GM08714 (cell line): ENCODE measurements around the gene ACTL10.
"Not testable (repeated sequence)": the region's sequence is repeated elsewhere in the genome, so short reads cannot be mapped to it uniquely, and the experiment has no call there.

Source experiments
- H3K4me3 ChIP-seq: fragments of 200-500 bp; sonication (Bioruptor generic); 2 replicates; pipeline ENCODE4 v1.5.1; 2014; ENCODE audit warnings: mild to moderate bottlenecking, low read length, inconsistent platforms
- ZNF274 ChIP-seq: IDR thresholded peaks from 2 replicates; pipeline ENCODE4 v1.6.1; 2012; ENCODE audit warnings: mild to moderate bottlenecking, low read depth, low read length

ACTL10 gene

DNA sequence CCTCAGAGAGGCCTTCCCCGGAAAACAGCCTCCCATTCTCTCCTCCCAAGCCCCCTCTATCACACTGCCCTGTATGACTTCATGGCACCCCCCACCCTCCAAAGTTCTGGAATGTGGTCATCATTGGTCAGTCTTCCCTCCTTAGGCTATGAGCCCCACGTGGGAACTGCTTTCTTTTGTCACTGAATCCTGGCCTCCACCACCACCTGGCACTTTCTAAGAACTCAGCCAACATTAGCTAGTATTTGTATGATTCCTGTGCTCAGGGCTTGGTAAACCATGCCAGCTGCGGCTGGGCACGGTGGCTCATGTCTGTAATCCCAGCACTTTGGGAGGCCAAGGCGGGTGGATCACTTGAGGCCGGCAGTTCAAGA, 27.9 kb downstream of the ACTL10 start:
- TF ChIP-seq ZNF274: no peak
- no peak overlapping the region for H3K4me3 ChIP-seq

DNA sequence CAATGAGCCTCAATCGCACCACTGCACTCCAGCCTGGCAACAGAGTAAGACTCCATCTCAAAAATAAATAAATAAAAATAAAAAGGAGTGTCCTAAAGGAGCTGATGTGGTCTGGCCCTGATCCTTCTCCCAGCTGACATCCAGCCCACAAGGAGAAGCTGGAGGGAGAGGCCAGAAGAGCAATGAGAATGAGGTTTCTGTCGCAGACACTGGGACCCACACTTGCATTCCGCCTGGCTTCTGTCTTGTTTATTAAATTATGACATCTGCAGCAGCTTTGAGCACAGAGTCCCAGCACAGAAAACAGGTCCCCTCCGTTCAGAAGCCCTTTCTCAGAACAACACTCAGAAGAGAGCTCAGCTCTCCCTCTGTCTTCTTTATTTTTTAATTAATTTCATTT, 29.7 kb downstream of the ACTL10 start:
- H3K4me3 ChIP-seq: no peak overlapping the region

DNA sequence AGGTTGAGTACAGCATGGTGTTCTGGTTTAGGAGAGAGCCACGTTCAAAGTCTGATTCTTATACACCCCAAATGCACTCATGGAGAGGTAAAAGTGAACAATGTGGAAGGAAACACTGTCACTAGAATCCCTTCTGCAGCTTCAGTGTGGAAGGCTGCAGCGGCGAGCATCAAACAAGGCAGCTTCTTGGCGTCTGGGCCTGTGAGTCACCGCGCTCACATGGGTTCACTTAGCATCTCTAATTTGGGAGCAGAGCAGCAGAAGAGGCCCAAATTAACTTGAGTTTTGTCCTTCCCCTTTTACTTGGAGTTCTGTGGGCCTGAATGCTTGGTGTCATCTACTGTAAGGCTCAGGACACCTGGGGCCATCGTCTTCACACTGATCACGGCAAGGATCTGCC, 30.4 kb downstream of the ACTL10 start:
- no peak for TF ChIP-seq ZNF274
- H3K4me3 ChIP-seq: no peak overlapping the region

More for the DNA sequence above, 29.7 kb downstream of the ACTL10 start:
- no peak for TF ChIP-seq ZNF274

- not testable (repeated sequence) for H3K4me3 ChIP-seq
Observed at GRCh38 chr20:33698966-33699365, 32.2 kb downstream of the ACTL10 start.

GRCh38 chr20:33700696-33701441, 34.1 kb downstream of the ACTL10 start:
- not testable (repeated sequence) for H3K4me3 ChIP-seq

DNA sequence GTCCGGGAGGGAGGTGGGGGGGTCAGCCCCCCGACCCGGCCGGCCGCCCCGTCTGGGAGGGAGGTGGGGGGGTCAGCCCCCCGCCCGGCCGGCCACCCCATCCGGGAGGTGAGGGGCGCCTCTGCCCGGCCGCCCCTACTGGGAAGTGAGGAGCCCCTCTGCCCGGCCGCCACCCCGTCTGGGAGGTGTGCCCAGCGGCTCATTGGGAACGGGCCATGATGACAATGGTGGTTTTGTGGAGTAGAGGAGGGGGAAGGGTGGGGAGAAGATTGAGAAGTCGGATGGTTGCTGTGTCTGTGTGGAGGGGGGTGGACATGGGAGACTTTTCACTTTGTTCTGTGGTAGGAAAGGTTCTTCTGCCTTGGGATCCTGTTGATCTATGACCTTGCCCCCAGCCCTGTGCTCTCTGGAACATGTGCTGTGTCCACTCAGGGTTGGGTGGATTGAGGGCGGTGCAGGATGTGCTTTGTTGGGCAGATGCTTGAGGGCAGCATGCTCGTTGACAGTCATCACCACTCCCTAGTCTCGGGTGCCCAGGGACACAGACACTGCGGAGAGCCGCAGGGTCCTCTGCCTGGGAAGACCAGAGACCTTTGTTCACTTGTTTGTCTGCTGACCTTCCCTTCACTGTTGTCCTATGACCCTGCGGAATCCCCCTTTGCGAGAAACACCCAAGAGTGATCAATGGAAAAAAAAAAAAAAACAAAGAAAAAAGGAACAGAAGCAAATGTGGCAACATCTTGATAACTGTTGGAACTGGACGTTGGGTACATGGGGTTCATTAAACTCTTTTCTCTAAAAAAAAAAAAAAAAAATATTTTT, 35.1 kb downstream of the ACTL10 start:
- no peak overlapping the region for H3K4me3 ChIP-seq
- no peak for TF ChIP-seq ZNF274

DNA sequence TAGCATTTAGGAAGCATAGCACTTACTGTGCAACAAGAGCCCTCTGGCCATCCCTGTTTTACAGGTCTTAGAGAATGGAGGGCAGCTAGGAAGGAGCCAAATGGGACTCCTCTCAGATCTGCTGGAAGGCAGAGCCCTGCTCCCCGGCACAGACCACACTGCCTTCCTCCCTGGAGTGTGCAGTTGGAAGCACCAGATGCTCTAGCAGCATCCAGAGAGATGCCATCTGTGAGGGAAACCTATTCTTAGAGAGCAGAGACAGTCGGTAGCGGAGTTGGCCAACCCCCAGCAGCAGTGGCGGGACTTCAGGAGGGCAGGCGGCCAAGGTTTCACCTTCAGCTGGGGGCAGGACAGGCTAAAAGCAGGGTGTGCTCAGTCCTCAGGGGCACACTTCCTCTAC, 36.1 kb downstream of the ACTL10 start:
- TF ChIP-seq ZNF274: no peak
- H3K4me3 ChIP-seq: no peak overlapping the region

GRCh38 chr20:33703498-33704137, 36.9 kb downstream of the ACTL10 start:
- no peak overlapping the region for H3K4me3 ChIP-seq
- no peak for TF ChIP-seq ZNF274

- H3K4me3 ChIP-seq: no peak overlapping the region
- TF ChIP-seq ZNF274: no peak
Observed at GRCh38 chr20:33704197-33704924, 37.6 kb downstream of the ACTL10 start.

DNA sequence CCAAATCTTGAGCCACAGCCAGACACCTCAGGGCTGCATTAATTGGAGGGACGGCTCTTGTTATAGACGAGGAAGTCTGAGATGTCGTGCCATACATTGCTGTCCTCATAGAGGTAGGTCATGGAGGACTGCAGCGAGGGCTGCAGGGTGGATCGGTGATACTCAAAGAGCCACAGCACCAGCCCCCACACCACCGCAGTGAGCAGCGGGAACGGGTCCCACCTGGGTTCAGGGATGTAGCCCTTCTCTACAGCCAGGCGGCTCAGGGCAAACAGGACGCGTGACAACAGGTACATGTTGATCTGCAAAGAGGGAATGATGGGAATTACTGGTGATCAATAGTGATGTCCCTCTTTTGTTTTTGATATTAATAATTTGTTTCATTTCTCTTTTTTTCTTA, 40.9 kb downstream of the ACTL10 start:
- no peak for TF ChIP-seq ZNF274

GRCh38 chr20:33709398-33709797, 42.7 kb downstream of the ACTL10 start:
- H3K4me3 ChIP-seq: no peak overlapping the region

More for the DNA sequence above, 40.9 kb downstream of the ACTL10 start:
- H3K4me3 ChIP-seq: no peak overlapping the region

GRCh38 chr20:33709905-33710541, 43.3 kb downstream of the ACTL10 start:
- no peak overlapping the region for H3K4me3 ChIP-seq
- no peak for TF ChIP-seq ZNF274

More at GRCh38 chr20:33709398-33709797, 42.7 kb downstream of the ACTL10 start:
- no peak for TF ChIP-seq ZNF274

DNA sequence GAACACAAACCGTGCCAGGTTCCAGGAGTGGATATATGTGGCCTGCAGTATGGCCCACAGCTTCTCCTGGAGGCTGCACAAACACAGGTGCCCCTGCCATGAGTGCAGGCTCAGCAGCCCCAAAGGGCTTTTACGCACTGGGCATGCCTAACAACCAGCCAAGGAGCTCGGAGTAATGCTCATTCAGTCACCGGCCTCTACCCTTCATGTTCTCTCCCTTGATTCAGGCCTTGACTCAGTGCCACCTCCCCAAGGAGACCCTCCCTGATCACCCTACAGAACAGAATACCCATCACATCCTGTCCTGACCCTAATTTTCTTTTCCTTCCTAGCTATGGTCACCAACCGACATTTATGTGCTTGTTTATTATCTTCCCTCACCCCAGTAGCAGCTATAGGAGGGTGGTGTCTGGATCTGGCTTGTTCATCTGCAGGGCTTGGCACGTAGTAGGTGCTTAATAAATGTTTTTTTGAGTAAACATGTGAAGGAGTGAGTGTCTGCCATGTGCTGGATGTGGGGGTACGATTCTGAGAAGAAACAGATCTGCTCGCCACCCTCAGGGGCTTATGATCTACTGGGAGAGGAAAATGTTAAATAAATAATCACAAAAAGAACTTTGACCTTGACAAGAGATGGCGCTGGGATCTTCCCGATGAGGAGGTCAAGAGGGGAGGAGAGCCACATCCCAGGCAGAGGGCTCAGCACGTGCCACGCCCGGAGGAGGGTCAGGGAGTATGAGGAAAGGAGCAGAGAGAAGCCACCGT, 44.1 kb downstream of the ACTL10 start:
- TF ChIP-seq ZNF274: no peak

More for the DNA sequence above, 44.1 kb downstream of the ACTL10 start:
- H3K4me3 ChIP-seq: no peak overlapping the region
